AG08396 (cell line): ENCODE measurements around the gene CDCA3.

Experiments
- DNase-seq: peaks from one replicate; pipeline ENCODE4 v3.0.0; 2012; ENCODE audit warnings: low spot score, mixed read lengths

Gene CDCA3

DNA sequence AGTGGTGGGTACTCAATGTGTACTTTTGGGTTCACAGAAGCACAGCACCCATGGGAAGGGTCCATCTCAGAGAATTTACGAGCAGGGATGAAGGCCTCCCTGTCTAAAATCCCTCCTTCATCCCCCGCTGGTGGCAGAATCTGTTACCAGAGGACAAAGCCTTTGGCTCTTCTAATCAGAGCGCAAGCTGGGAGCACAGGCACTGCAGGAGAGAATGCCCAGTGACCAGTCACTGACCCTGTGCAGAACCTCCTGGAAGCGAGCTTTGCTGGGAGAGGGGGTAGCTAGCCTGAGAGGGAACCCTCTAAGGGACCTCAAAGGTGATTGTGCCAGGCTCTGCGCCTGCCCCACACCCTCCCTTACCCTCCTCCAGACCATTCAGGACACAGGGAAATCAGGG is 30.9 kb downstream of the CDCA3 start:
- DNase-seq, result no peak

DNA sequence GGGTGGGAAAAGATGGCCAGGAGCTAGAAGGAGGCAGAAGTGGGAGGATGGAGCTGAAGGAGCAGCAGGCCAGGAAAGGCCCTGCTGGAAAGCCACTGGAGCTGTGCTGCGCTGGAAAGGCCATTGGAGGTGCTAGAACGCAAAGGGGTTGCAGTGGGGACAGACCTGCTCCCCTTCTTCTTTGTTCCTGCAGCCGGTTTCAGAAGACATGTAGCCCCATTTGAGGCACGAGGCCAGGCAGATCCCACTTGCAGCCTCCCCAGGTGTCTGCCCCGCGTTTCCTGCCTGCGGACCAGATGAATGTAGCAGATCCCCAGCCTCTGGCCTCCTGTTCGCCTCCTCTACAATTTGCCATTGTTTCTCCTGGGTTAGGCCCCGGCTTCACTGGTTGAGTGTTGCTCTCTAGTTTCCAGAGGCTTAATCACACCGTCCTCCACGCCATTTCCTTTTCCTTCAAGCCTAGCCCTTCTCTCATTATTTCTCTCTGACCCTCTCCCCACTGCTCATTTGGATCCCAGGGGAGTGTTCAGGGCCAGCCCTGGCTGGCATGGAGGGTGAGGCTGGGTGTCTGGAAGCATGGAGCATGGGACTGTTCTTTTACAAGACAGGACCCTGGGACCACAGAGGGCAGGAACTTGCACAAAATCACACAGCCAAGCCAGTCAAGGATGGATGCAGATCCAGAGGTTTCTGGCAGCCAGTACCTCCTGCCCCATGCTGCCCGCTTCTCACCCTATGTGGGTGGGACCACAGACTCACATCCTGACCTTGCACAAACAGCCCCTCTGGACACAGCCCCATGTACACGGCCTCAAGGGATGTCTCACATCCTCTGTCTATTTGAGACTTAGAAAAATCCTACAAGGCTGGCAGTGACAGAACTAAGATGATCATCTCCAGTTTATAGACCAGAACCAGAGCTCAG is 31.7 kb downstream of the CDCA3 start:
- no peak for DNase-seq

DNA sequence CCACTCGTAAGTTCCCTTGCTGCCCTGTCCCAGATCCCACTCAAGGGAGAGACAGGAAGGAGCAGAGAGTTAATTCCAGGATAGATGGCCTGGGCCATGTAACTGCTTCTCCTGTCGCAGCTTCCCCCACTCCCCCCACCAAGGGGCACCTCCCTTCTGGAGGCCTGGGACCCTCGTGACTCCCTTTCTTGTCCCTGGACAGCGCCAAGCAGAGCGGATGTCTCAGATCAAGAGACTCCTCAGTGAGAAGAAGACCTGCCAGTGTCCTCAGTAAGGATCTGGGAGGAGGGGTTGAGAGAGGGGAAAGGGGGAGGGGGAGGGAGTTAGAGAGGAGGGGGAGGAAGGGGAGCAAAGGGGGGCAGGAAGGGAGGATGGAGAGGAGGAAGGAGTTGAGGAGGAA is 32.4 kb downstream of the CDCA3 start:
- no peak for DNase-seq

DNA sequence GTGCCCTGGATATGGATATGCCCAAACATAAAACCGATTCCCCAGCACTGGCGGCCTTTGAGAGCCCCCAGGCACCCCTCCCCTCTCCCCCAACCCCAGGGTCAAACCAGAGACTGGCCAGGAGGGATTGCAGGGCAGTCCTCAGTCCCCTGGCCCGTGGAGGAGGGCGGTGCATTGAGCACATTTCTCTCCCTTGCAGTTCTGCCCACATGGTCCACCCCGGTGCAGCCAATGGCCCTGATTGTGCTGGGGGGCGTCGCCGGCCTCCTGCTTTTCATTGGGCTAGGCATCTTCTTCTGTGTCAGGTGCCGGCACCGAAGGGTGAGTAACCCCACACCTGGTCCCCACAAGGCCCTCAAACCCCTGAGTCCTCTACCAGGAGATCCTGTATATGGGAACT is 32.9 kb downstream of the CDCA3 start:
- DNase-seq, result no peak

DNA sequence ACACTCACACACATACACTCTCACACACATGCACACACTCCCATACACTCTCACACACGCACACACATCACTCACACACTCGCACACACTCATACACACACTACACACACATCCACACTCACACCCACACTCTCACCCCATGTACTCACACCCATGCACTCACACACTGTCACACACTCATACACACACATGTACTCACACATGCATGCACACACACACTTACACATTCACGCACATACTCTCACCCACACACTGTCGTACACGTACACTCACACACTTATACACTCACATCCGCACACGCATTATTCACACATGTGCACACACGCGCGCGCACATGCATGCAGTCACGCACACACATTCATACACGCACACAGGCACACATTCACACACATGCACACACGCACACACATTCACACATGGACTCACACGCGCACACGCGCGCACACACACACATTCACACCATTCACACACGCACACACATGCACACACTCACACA is 33.4 kb downstream of the CDCA3 start:
- DNase-seq, result no peak

DNA sequence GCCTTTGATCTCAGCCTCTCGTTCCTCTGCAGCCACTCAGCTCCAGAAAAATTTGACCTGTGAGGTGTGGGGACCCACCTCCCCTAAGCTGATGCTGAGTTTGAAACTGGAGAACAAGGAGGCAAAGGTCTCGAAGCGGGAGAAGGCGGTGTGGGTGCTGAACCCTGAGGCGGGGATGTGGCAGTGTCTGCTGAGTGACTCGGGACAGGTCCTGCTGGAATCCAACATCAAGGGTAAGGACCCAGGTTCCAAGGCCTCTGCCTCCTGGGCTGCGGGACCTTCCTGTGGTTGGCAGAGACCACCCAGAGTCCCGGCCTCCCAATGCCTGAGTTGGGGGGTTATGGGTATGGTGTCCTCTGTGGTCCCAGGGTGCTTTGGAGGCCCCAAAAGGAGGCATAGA is 34.0 kb downstream of the CDCA3 start:
- no peak for DNase-seq

DNA sequence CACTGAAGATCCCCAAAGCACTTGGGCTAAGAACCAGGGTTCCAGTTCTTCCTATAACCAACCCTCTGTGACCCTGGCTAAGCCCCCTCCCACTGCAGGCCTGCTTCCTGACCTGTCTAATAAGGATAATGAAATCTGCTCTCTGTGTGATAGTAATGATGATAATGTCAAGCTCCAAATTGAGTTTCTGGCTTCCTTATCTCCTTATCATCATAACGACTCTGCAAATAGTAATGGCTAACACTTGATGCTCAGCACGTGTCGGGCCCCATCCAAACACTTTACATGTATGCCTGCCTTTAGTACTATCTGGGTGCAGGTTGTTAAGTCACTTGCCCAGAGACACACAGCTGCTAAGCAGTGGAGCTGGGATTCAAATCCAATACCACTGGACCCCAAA is 34.5 kb downstream of the CDCA3 start:
- DNase-seq, result no peak

DNA sequence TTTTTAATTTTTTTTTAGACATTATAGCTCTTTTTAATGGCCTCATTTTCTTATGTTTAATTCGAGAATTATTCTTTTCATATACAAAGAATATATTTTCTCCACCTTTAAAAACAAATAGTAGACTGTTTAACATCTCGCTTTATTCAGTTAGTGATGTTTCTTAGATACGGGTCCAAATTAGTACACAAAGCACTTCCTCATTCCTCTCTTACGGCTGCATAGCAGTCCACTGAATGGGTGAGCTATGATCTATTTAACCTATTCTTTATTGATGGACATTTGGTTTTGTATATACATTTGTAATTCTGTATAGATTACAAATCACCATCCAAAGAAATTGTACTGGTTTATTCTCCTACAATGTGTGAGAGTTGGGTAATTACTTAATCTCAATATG is 37.7 kb downstream of the CDCA3 start:
- no peak for DNase-seq

DNA sequence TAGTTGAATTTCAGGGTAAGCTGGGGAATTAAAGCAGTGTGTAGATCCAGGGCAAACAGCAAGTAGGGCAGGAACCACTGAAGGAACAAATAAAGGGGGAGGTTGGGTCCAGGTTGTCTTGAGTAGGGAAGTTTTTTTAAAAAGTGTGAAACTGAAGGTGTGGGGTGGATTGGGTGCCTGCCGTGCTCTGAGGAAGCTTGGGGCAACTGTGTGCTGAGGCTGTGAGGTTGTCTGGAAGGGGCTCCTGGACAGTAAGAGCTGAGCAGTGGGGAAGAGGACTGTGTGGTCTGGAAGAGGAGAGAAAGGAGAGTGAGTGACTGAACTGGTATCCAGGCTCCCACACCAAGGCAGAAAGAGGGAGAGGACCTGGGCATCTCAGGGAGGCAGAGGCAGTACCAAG is 40.3 kb downstream of the CDCA3 start:
- no peak for DNase-seq

DNA sequence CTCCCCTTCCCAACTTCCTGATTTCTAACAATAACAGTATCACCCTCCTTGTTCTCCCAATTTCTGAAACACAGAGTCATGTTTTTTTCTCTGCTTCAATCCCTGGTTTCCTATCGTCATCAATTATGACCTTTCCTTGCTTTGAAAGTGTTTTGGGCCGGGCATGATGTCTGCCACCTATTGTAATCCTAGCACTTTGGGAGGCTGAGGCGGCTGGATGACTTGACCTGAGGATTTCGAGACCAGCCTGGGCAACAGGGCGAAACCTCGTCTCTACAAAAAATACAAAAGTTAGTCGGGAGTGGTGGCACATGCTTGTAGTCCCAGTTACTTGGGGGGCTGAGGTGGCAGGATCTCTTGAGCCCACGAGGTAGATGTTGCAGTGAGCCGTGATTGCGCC is 42.0 kb downstream of the CDCA3 start:
- DNase-seq, result no peak

DNA sequence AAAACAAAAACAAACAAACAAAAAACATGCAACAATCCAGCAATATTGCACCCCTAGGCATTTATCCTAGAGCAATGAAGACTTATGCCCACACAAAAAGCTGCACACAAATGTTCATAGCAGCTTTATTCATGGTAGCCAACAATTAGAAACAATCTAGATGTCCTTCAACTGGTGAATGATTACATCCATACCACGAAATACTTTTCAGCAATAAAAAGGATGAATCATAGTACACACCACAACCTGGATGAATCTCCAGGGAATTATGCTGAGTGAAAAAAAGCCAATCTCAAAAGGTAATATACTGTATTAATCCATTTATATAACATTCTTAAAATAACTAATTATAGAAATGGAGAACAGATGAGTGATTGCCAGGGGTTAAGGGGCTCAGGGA is 43.9 kb downstream of the CDCA3 start:
- DNase-seq, result no peak

DNA sequence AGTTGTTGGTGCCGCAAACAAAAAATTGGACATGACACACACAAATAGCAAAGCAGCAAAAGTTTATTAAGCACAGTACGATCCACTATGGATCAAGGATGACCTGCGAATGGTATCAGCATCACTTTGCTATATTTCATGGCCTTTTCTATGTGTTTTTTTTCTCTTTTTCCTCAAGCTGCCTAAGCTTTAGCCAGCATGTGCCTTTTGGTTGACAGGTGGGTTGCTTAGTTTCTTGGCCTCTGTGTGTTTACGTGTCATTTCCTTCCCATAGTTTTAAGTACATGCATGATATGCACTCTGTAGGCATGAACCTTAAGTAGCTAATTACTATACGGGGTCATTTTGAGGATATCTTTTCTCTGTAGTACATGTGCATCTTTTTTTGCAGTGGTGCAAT is 51.9 kb downstream of the CDCA3 start:
- no peak for DNase-seq
